HG02571 (cell line): ENCODE results near the gene ADAM8.
"Not testable (repeated sequence)": the region's sequence is repeated elsewhere in the genome, so short reads cannot be mapped to it uniquely, and the experiment has no call there.

Source experiments
- ATAC-seq: cut with Tn5 transposase; IDR thresholded peaks from one replicate; pipeline ENCODE4 v1.9.1; 2021; ENCODE audit warnings: mild to moderate bottlenecking, moderate library complexity; ENCODE audit not compliant: unreplicated experiment

The ADAM8 gene

GRCh38 chr10:133276435-133277201 lies at the start of gene ADAM8:
Gene ADAM8 (minus strand): TSS chr10:133276868. CDS start chr10:133276817, 51 bp downstream.
- ATAC-seq, result peak; percentile 40

- no peak for ATAC-seq
These were observed 49.5 kb upstream of the ADAM8 start for GRCh38 chr10:133326223-133326551.

GRCh38 chr10:133325440-133326222 lies 49.0 kb upstream of the ADAM8 start:
- no peak for ATAC-seq

DNA sequence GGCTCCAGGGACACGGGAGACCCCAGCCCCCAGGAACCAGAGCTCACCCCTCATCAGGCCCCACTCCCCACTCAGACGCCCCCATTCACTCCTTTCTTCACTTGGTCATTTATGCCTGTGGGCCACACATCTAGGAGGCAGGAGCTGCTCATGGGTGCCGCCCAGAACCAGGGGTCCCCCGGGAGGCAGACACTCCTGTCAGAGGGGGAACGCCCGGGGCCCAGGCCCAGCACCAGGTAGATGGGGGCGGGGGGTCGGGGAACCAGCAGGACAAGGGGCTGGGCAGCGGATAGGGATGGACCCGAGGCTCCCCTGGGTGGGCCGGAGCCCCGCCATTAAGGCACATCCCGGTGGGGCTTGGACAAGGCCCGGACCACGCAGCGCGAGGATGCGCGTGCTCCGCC lies 48.2 kb upstream of the ADAM8 start:
- ATAC-seq, result no peak

GRCh38 chr10:133324198-133324792 lies 47.6 kb upstream of the ADAM8 start:
- no peak for ATAC-seq

DNA sequence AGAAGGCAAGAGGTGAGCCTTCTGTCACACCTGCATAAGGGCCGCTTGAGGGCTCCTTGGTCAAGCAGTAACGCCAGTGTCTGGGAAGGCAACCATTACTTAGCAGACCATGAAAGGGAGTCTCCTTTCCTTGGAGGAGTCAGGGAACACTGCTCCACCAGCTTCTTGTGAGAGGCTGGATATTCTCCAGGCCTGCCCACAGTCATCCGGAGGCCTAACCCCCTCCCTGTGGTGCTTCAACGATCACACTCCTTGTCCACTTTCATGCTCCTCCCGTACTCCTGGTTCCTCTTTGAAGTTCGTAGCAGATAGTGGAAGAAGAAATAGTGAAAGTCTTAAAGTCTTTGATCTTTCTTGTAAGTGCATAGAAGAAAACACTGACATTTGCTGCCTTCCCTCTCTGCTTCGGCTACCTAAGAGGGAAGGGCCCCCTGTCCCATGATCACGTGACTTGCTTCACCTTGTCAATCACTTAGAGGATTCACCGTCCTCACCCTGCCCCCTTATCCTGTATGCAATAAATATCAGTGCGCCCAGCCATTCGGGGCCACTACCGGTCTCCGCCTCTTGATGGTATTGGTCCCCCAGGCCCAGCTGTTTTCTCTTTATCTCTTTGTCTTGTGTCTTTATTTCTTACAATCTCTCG lies 45.5 kb upstream of the ADAM8 start:
- not testable (repeated sequence) for ATAC-seq

DNA sequence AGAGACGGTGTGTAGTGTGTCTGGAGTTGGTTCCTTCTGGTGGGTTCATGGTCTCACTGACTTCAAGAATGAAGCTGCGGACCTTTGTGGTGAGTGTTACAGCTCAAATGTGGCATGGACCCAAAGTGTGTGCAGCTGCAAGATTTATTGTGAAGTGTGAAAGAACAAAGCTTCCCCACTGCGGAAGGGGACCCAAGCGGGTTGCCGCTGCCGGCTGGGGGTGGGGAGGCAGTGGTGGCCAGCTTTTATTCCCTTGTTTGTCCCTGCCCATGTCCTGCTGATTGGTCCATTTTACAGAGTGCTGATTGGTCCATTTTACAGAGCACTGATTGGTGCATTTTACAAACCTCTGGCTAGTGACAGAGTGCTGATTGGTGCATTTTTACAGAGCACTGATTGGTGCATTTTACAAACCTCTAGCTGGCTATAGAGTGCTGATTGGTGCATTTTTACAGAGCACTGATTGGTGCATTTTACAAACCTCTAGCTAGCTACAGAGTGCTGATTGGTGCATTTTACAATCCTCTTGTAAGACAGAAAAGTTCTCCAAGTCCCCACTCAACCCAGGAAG lies 44.3 kb upstream of the ADAM8 start:
- not testable (repeated sequence) for ATAC-seq

DNA sequence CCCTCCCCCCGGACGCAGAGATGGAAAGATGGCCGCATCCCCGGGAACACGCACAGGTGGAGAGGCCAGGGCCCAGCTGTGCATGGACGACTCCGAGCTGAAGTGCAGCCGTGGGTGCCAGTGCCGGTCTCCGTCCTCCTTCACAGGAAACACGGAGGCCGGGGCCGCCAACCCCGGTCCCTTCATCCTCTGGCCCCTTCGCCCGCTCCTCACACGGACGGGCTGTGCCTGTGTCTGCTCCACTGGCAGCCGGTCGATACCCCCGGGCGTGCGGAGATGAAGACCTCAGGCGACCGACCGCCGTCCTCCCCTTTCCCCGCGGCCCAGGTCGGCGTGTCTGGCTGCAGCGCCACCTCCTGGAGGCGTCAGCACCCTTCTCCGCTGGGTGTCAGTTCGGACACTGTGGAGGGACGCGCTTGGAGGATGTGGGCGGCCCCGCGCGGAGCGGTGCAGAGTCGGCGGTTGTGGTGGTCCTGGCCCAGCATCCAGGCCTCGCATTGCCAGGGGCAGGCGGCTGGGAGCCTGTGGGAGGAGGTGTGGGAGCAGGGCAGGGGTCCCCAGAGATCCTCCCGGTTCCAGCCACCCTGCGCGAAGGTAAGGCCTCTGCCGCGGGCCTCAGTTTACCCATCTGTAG lies 41.9 kb upstream of the ADAM8 start:
- ATAC-seq, result peak; percentile 70

DNA sequence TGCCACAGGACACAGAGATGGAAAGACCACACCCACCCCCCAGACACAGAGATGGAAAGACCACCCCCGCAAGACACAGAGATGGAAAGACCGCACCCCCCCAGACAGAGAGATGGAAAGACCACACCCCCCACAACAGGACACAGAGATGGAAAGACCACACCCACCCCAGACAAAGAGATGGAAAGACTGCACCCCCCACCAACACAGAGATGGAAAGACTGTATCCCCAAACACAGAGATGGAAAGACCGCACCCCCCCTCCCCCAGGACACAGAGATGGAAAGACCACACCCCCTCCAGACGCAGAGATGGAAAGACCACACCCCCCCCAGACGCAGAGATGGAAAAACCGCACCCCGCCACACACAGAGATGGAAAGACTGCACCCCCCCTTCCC lies 40.1 kb upstream of the ADAM8 start:
- ATAC-seq, result no peak

DNA sequence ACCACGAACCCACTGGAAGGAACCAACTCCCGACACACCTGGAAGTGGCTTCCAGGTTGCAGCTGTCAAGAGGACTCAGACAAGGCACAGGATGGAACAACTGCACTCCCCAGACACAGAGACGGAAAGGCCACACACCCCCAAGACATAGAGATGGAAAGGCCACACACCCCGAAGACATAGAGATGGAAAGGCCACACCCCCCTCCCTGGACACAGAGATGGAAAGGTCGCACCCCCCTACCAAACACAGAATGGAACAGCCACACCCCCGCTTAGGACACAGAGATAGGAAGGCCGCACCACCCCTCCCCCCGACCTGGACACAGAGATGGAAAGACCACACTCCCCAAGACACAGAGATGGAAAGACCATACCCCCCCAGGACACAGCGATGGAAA lies 39.6 kb upstream of the ADAM8 start:
- no peak for ATAC-seq

- ATAC-seq, result no peak
These were observed 39.2 kb upstream of the ADAM8 start for GRCh38 chr10:133315847-133316246.

- no peak for ATAC-seq
These were observed 38.2 kb upstream of the ADAM8 start for GRCh38 chr10:133314911-133315310.

- no peak for ATAC-seq
These were observed 36.5 kb upstream of the ADAM8 start for GRCh38 chr10:133313192-133313591.

DNA sequence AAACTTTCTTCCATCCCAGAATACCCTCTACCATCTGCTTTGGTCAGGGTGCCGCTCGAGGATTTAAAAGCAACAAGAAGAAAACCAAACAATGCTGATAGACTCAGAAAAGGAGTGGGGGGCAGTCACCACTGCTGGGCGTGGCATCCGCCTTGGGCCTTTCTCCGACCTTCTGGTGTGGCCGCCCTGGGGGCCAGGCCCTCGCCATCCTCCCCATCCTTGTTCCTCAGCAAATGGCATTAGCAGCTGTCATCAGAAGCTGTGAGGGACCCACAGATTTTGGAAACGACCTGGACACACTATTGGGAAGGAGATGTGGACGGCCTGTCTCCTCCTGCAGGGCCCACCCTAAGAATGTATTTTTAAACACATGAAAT lies 36.1 kb upstream of the ADAM8 start:
- no peak for ATAC-seq

DNA sequence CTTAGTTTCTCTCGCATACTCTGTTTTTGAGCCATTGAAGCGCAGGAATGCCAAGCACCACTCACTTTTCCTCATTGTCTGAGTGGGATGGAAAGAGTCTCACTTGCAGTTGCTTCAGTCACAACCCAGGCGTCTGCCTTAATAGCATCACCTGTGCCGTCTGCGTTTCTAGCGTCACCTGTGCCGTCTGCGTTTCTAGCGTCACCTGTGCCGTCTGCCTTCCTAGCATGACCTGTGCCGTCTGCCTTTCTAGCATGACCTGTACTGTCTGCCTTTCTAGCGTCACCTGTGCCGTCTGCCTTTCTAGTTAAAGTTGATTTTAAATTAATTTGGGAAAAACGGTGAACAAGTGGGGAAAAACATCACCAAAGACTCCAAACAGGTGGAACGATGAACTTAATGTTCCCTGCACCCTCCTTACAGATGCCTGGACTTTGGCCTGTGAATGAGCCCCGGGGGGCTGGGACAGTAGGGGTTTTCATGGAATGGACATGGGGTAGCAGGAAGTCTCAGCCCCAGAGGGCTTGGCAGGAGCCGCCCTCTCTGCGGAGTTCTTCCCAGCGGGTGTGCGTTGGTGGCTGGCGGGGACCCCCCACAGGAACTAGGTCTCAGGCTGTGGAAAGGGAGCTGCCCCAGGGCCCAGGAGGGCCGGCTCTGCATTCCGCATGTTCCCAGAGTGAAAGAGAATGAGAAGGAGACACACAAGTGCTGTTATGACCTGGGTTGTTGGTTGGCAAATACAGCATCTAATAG lies 35.5 kb upstream of the ADAM8 start:
- ATAC-seq, result no peak

DNA sequence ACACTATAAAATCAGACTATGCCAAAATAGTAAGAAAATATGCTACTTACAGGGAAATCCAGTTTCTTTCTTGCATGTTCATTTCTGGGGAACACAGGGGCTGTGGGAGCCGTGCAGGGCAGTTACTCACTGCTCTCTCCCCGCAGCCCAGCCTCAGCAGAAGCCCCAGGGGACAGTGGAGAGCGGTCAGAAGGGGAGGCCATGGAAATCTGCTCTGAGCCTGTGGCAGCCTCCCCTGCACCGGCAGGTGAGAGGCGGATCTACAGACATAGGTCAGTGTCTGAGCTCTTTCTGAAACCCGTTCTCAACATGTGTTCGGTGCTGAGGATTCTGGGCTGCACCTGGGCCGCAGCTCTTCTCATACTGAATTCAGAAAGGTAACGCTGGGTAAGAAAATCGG lies 34.9 kb upstream of the ADAM8 start:
- no peak for ATAC-seq

GRCh38 chr10:133310789-133311188 lies 34.1 kb upstream of the ADAM8 start:
- no peak for ATAC-seq

DNA sequence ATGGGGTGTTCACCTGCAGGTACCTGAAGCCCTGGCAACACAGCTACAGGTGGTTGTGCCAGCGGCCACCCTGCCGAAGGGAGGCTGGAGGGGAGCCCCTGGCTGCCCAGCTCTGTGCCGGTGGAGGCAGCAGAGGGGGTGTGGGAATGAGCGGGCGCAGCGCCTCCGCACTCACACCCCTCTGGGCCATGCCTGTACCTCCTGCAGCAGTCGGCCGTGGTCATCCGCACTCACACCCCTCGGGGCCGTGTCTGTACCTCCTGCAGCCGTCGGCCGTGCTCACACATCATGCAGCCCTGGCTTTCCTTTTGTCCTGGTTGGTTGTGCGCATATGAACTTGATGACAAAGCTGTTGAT lies 33.7 kb upstream of the ADAM8 start:
- no peak for ATAC-seq

GRCh38 chr10:133309720-133310398 lies 33.2 kb upstream of the ADAM8 start:
- no peak for ATAC-seq
